ENCODE data around the gene RGMA.
"Not testable (repeated sequence)": the region's sequence is repeated elsewhere in the genome, so short reads cannot be mapped to it uniquely, and the experiment has no call there.

RGMA gene

DNA sequence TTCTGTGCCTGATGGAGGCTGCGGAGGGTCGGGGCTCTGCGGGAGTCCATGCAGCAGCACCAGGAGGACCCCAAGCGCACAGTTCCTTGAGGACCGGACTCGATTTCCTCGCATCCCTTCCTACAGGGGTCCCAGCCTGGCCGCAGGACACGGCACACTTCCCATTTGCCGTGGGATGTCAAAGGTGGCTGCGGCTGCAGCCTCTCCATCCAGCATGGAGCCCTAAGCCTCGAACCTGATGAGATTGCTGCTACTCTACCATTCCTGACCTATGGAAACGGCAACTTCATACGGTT lies 40.6 kb downstream of the RGMA start:
- no peak for DNase-seq (ENCODE audit: low read depth)

DNA sequence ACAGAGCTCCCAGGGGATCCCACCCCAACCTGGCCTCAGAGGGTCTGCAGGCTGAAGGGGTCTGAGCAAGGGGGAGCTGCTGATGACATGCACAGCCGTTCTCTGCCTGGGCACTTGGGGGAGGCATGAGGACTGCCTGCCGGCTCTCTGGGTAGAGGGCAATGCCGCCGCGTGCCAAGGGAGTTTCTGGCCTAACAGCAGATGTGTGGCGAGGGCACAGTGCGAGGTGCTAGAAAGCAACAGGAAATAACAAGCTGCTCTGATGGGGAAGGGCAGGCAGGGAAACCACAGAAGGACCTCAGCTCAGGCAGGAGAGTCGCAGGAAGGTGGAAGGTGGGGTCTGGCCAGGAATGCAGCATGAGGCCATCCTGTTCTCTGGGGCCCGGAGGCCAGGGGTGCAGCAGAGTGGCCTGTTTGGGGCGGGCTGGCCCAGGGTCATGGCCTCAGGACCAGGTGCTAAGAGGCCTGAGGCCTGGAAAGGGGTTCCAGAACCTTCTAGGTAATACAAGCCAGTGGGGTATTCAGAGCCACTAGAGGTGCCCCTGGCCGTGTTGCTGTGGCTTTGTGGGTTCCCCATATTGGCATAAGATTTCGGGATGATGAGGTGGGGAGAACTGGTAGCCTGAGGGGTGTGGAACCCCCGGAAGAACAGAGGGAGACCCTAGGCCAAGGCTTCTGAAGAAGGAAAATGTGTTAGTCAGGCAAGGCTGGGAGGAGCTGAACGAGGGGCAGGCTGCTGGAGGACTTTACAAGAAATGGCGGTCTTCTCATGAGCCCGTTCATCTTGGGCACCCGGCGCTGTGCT lies 41.2 kb downstream of the RGMA start:
- DNase-seq (ENCODE audit: low read depth), result no peak

DNA sequence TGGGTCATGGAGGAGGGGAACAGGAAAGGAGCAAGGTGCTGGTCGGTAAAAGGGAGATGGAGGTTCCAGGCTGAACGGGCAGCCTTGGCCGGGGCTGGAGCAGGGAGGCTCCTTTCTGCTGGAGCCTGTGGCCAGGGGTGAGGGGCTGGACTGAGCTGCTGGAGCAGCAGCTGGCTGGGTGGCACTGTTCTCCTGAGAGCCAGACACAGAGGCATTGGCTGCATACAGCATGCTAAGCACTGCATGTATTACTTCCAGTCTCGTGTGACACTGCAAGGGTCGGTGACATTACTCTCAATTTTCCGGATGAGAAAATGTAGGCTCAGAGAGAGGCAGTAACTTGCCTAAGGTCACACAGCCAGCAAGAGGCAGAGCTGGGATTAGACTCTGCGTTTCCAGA lies 42.3 kb downstream of the RGMA start:
- no peak for DNase-seq (ENCODE audit: low read depth)

DNA sequence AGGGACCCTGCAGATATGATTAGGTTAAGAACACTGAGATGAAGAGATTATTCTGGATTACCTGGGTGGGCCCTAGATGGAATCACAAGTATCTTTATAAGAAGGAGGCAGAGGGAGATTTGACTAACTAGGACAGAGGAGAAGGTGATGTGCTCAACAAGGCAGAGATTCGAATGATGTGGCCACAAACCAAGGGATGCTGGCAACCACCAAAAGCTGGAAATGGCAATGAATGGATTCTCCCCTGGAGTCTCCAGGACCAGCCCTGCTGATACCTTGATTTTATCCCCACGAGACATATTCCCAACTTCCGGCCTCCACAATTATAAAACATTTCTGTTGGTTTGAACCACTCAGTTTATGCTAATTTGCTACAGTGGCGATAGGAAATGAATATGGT lies 42.9 kb downstream of the RGMA start:
- no peak for DNase-seq (ENCODE audit: low read depth)

DNA sequence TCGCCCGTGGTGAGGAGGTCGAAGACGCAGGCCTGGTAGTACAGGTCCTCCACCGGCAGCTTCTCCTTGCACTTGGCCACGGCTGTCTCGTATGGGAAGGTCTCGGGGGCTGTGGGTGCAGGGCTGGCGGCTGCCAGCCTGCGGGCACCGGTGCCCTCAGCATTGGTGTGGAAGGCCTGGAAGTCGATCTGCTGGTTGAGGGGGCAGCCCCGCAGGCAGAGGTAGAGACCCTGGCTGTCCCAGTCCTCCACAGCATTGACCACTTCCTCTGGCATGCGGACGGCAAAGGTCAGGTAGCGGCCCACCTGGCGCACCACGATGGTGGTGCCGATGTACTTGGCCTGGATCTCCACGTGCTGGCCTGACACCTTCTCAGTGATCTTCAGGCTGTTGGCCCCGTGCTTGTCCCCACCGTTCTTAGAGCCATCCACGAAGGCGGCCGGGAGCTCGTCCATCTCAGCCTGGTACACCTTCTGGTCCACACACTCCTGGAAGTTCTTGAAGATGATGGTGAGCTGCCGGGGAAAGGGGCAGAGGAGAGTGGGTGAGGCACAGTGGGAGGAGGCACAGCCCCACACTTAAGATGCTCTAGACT lies 43.7 kb downstream of the RGMA start:
- no peak for DNase-seq (ENCODE audit: low read depth)

GRCh38 chr15:93044301-93045190 lies 44.5 kb downstream of the RGMA start:
- DNase-seq (ENCODE audit: low read depth), result no peak

- no peak for DNase-seq (ENCODE audit: low read depth)
Observed at GRCh38 chr15:93043621-93044300, 45.2 kb downstream of the RGMA start.

GRCh38 chr15:93042691-93043378 lies 46.2 kb downstream of the RGMA start:
- DNase-seq (ENCODE audit: low read depth), result no peak

DNA sequence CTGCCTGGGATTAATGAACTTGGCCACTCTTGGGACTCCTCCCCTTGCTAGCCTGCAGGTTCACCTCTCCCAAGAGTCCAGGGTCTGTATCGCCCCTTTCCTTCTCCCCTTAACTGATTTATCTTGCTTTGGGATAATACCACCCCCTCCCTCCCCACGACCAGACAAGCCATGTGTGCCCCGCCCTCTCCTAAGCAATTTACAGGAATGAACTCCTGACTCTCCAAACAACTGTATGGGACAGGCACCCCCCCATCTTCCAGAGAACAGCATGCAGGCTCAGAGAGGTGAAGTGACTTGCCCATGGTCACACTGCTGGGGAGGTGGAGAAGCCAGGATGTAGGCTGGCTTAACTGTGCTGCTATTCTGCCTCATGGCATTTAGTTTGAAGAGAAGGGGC lies 46.8 kb downstream of the RGMA start:
- no peak for DNase-seq (ENCODE audit: low read depth)

- DNase-seq (ENCODE audit: low read depth), result no peak
Observed at GRCh38 chr15:93041159-93041547, 47.9 kb downstream of the RGMA start.

DNA sequence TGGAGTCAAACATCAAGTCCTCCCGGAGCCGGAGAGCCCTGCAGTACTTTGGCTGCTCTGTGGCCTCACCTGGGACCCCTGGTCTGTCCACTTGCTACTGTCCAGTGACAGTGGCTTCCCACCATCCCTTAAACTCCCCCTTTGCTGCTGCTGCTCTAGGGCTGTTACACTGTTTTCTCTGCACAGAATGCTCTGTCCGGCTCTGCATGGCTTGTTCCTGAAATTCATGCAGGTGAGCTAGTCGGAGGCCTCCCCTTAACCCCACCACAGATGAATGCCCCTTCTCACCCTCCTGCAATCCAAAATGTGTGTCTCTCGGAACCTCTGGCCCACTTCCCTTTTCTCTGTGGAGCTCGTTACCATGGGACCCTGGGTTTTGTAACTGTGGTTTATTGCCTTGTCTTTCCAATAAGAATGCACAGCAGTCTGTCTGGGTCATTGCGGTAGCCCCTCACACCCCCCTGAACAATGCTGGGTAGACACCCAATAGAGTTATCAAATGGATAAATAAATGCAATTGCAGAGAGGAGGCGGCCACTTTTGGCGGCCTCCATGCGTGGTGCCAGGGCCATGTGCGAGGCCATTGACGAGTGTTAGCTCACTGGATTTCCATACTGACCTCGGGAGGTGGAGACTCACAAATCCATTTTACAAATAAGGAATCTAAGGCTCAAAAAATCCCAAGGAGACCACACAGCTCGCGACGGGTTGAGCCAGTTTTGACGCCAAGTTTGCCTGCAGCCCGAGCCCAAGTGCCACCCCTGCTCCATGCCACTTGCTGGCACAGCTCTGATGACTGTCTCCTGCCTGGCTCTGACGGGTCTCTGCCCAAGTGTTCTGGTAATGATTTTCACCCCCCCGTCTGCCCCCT lies 48.5 kb downstream of the RGMA start:
- DNase-seq (ENCODE audit: low read depth), result no peak

- DNase-seq (ENCODE audit: low read depth), result not testable (repeated sequence)
Observed at GRCh38 chr15:93039562-93040287, 49.3 kb downstream of the RGMA start.

GRCh38 chr15:93037820-93038705 lies 50.9 kb downstream of the RGMA start:
- DNase-seq (ENCODE audit: low read depth), result no peak

GRCh38 chr15:93036951-93037819 lies 51.8 kb downstream of the RGMA start:
- no peak for DNase-seq (ENCODE audit: low read depth)

- peak; percentile 43 for DNase-seq (ENCODE audit: low read depth)
Observed at GRCh38 chr15:93035953-93036810, 52.8 kb downstream of the RGMA start.

GRCh38 chr15:93035092-93035915 lies 53.7 kb downstream of the RGMA start:
- no peak for DNase-seq (ENCODE audit: low read depth)

Data from iris pigment epithelial cell (primary cell).